ENCODE data around the gene EFHC2.
"Not testable (repeated sequence)": the region's sequence is repeated elsewhere in the genome, so short reads cannot be mapped to it uniquely, and the experiment has no call there.

Gene EFHC2

DNA sequence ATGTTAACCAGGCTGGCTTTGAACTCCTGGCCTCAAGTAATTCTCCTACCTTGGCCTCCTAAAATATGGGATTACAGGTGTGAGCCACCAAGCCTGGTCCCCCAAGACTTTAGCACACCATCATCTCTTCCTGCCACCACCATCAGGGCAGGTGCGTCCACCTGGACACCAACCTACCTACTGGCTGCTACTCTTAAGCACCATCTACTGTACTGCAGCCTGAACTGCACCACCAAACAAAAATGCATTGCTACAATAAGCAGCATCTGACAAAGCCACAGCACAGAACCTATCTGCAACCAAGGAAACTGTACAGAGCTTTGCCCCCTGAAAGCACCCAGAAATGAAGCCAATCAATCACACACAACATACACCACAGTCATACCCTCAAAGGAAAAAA, 139.7 kb downstream of the EFHC2 start:
- WGBS, 2 donors (ENCODE audit: extremely low coverage in 2 of 2, insufficient read length in 2 of 2, insufficient replicate concordance in 1 of 2), result no CpG with 5 or more reads among the region's 1 CpG
- H2AK5ac ChIP-seq (ENCODE audit: low read depth, low read length), result no peak overlapping the region
- no peak overlapping the region for H4K91ac ChIP-seq (ENCODE audit: low read depth, low read length, poor library complexity)
- H2BK12ac ChIP-seq (ENCODE audit: low read length), result no peak overlapping the region
- no peak overlapping the region for H3K27ac ChIP-seq (replicated peaks; ENCODE audit: low read length)
- no peak overlapping the region for H2BK15ac ChIP-seq (ENCODE audit: low read length)
- H2BK5ac ChIP-seq (ENCODE audit: low read length), result no peak overlapping the region
- no peaks in the 10 kb centered on the region for H3K27me3 ChIP-seq (ENCODE audit: control insufficient read depth in 3 of 3, insufficient read depth in 3 of 3, low read depth in 1 of 3, low read length in 3 of 3)
- H3K14ac ChIP-seq (ENCODE audit: low read length), result no peak overlapping the region
- no peaks in the 10 kb centered on the region for H3K9me3 ChIP-seq (replicated peaks in 1 of 2; ENCODE audit: control insufficient read depth in 2 of 2, insufficient read depth in 1 of 2, low read depth in 1 of 2, low read length in 2 of 2)
- no peak overlapping the region for H3K23ac ChIP-seq (ENCODE audit: low read depth, low read length, poor library complexity)
- H3K4me3 ChIP-seq (ENCODE audit: low read length in 2 of 2), result no peak overlapping the region
- no peaks in the 10 kb centered on the region for H3K79me1 ChIP-seq (ENCODE audit: low read depth, low read length)
- no peak overlapping the region for H3K4ac ChIP-seq (ENCODE audit: low read length)
- H3K4me2 ChIP-seq (ENCODE audit: insufficient read depth, low read length, poor library complexity, severe bottlenecking), result no peak overlapping the region
- no peak overlapping the region for H2AFZ ChIP-seq (ENCODE audit: low read length)
- H3K4me1 ChIP-seq (ENCODE audit: control insufficient read depth in 2 of 2, insufficient read depth in 1 of 2, low read depth in 1 of 2, low read length in 2 of 2), result no peaks in the 10 kb centered on the region
- H4K8ac ChIP-seq (ENCODE audit: low read depth, low read length), result no peak overlapping the region
- no peak overlapping the region for H3K9ac ChIP-seq (ENCODE audit: low read depth, low read length, poor library complexity)
- no peak overlapping the region for H3K18ac ChIP-seq (ENCODE audit: low read length)
- no peak overlapping the region for H2BK120ac ChIP-seq (ENCODE audit: low read depth, low read length)
- DNase-seq (ENCODE audit: low spot score), result no peak
- no peaks in the 10 kb centered on the region for H3K36me3 ChIP-seq (replicated peaks in 1 of 2; ENCODE audit: control insufficient read depth in 2 of 2, insufficient read depth in 2 of 2, low read length in 2 of 2)

GRCh38 chrX:44202596-44202995, 140.9 kb downstream of the EFHC2 start:
- H2BK12ac ChIP-seq (ENCODE audit: low read length), result no peak overlapping the region
- H2BK15ac ChIP-seq (ENCODE audit: low read length), result no peak overlapping the region
- H3K27ac ChIP-seq (replicated peaks; ENCODE audit: low read length), result no peak overlapping the region
- H2BK120ac ChIP-seq (ENCODE audit: low read depth, low read length), result no peak overlapping the region
- H3K23ac ChIP-seq (ENCODE audit: low read depth, low read length, poor library complexity), result no peak overlapping the region
- no peaks in the 10 kb centered on the region for H3K4me1 ChIP-seq (ENCODE audit: control insufficient read depth in 2 of 2, insufficient read depth in 1 of 2, low read depth in 1 of 2, low read length in 2 of 2)
- H2AK5ac ChIP-seq (ENCODE audit: low read depth, low read length), result no peak overlapping the region
- H3K27me3 ChIP-seq (ENCODE audit: control insufficient read depth in 3 of 3, insufficient read depth in 3 of 3, low read depth in 1 of 3, low read length in 3 of 3), result no peaks in the 10 kb centered on the region
- no peak overlapping the region for H3K14ac ChIP-seq (ENCODE audit: low read length)
- no peak overlapping the region for H3K18ac ChIP-seq (ENCODE audit: low read length)
- H2AFZ ChIP-seq (ENCODE audit: low read length), result no peak overlapping the region
- no peaks in the 10 kb centered on the region for H3K9me3 ChIP-seq (replicated peaks in 1 of 2; ENCODE audit: control insufficient read depth in 2 of 2, insufficient read depth in 1 of 2, low read depth in 1 of 2, low read length in 2 of 2)
- no peak overlapping the region for H3K4ac ChIP-seq (ENCODE audit: low read length)
- no peaks in the 10 kb centered on the region for H3K79me1 ChIP-seq (ENCODE audit: low read depth, low read length)
- no peak overlapping the region for H3K9ac ChIP-seq (ENCODE audit: low read depth, low read length, poor library complexity)
- H3K4me2 ChIP-seq (ENCODE audit: insufficient read depth, low read length, poor library complexity, severe bottlenecking), result no peak overlapping the region
- H2BK5ac ChIP-seq (ENCODE audit: low read length), result no peak overlapping the region
- no peak overlapping the region for H4K8ac ChIP-seq (ENCODE audit: low read depth, low read length)
- no peaks in the 10 kb centered on the region for H3K36me3 ChIP-seq (replicated peaks in 1 of 2; ENCODE audit: control insufficient read depth in 2 of 2, insufficient read depth in 2 of 2, low read length in 2 of 2)
- no CpG with 5 or more reads among the region's 2 CpGs for WGBS, 2 donors (ENCODE audit: extremely low coverage in 2 of 2, insufficient read length in 2 of 2, insufficient replicate concordance in 1 of 2)
- DNase-seq (ENCODE audit: low spot score), result no peak
- no peak overlapping the region for H4K91ac ChIP-seq (ENCODE audit: low read depth, low read length, poor library complexity)
- H3K4me3 ChIP-seq (ENCODE audit: low read length in 2 of 2), result no peak overlapping the region

- no peak for DNase-seq (ENCODE audit: low spot score)
Observed at GRCh38 chrX:44189116-44189515, 154.4 kb downstream of the EFHC2 start.

DNA sequence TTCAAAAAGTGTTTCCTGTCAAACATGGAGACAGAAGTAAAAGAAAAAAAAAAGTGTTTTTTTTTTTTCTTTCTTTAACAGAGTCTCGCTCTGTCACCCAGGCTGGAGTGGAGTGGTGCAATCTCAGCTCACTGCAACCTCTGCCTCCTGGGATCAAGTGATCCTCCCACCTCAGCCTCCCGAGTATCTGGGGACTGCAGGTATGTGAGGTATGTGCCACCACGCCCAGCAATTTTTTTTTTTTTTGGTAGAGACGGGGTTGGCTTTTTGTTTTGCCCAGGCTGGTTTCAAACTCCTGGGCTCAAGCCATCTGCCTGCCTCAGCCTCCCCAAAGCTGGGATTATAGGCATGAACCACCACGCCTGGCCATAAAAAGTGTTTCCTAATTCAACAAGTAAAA, 155.6 kb downstream of the EFHC2 start:
- not testable (repeated sequence) for H3K4ac ChIP-seq (ENCODE audit: low read length); H3K18ac ChIP-seq (ENCODE audit: low read length); H2BK12ac ChIP-seq (ENCODE audit: low read length); H3K9me3 ChIP-seq (replicated peaks in 1 of 2; ENCODE audit: control insufficient read depth in 2 of 2, insufficient read depth in 1 of 2, low read depth in 1 of 2, low read length in 2 of 2); H2AFZ ChIP-seq (ENCODE audit: low read length); H3K79me1 ChIP-seq (ENCODE audit: low read depth, low read length); H3K27ac ChIP-seq (replicated peaks; ENCODE audit: low read length); H4K91ac ChIP-seq (ENCODE audit: low read depth, low read length, poor library complexity); H2AK5ac ChIP-seq (ENCODE audit: low read depth, low read length); H3K9ac ChIP-seq (ENCODE audit: low read depth, low read length, poor library complexity); H2BK120ac ChIP-seq (ENCODE audit: low read depth, low read length); H2BK5ac ChIP-seq (ENCODE audit: low read length); H3K4me2 ChIP-seq (ENCODE audit: insufficient read depth, low read length, poor library complexity, severe bottlenecking); H3K4me3 ChIP-seq (ENCODE audit: low read length in 2 of 2); DNase-seq (ENCODE audit: low spot score); H3K27me3 ChIP-seq (ENCODE audit: control insufficient read depth in 3 of 3, insufficient read depth in 3 of 3, low read depth in 1 of 3, low read length in 3 of 3); H3K14ac ChIP-seq (ENCODE audit: low read length); H2BK15ac ChIP-seq (ENCODE audit: low read length); H4K8ac ChIP-seq (ENCODE audit: low read depth, low read length); H3K36me3 ChIP-seq (replicated peaks in 1 of 2; ENCODE audit: control insufficient read depth in 2 of 2, insufficient read depth in 2 of 2, low read length in 2 of 2); H3K23ac ChIP-seq (ENCODE audit: low read depth, low read length, poor library complexity); H3K4me1 ChIP-seq (ENCODE audit: control insufficient read depth in 2 of 2, insufficient read depth in 1 of 2, low read depth in 1 of 2, low read length in 2 of 2)
- WGBS, 2 donors (ENCODE audit: extremely low coverage in 2 of 2, insufficient read length in 2 of 2, insufficient replicate concordance in 1 of 2), result no CpG with 5 or more reads among the region's 5 CpGs

More at GRCh38 chrX:44189116-44189515, 154.4 kb downstream of the EFHC2 start:
- Histone ChIP-seq H4K8ac (ENCODE audit: low read depth, low read length) (no peak overlapping the region), H3K4me2 (ENCODE audit: insufficient read depth, low read length, poor library complexity, severe bottlenecking) (no peak overlapping the region), H3K4me1 (ENCODE audit: control insufficient read depth in 2 of 2, insufficient read depth in 1 of 2, low read depth in 1 of 2, low read length in 2 of 2) (no peaks in the 10 kb centered on the region), H4K91ac (ENCODE audit: low read depth, low read length, poor library complexity) (no peak overlapping the region), H2BK5ac (ENCODE audit: low read length) (no peak overlapping the region), H3K36me3 (replicated peaks in 1 of 2; ENCODE audit: control insufficient read depth in 2 of 2, insufficient read depth in 2 of 2, low read length in 2 of 2) (no peaks in the 10 kb centered on the region), H3K23ac (ENCODE audit: low read depth, low read length, poor library complexity) (no peak overlapping the region), H3K79me1 (ENCODE audit: low read depth, low read length) (no peaks in the 10 kb centered on the region), H2BK12ac (ENCODE audit: low read length) (no peak overlapping the region), H2BK120ac (ENCODE audit: low read depth, low read length) (no peak overlapping the region), H3K27ac (replicated peaks; ENCODE audit: low read length) (no peak overlapping the region), H2AFZ (ENCODE audit: low read length) (no peak overlapping the region), H3K18ac (ENCODE audit: low read length) (no peak overlapping the region), H2AK5ac (ENCODE audit: low read depth, low read length) (no peak overlapping the region), H3K9me3 (replicated peaks in 1 of 2; ENCODE audit: control insufficient read depth in 2 of 2, insufficient read depth in 1 of 2, low read depth in 1 of 2, low read length in 2 of 2) (no peaks in the 10 kb centered on the region), H2BK15ac (ENCODE audit: low read length) (no peak overlapping the region), H3K27me3 (ENCODE audit: control insufficient read depth in 3 of 3, insufficient read depth in 3 of 3, low read depth in 1 of 3, low read length in 3 of 3) (no peaks in the 10 kb centered on the region), H3K4ac (ENCODE audit: low read length) (no peak overlapping the region), H3K4me3 (ENCODE audit: low read length in 2 of 2) (no peak overlapping the region), H3K9ac (ENCODE audit: low read depth, low read length, poor library complexity) (no peak overlapping the region), H3K14ac (ENCODE audit: low read length) (no peak overlapping the region)
- WGBS, 2 donors (ENCODE audit: extremely low coverage in 2 of 2, insufficient read length in 2 of 2, insufficient replicate concordance in 1 of 2), result no CpG with 5 or more reads among the region's 2 CpGs

All from neuronal stem cell (in vitro differentiated cells).